GM21526 (cell line): ENCODE data around the gene STC2.

Experiments used
- ATAC-seq: cut with Tn5 transposase; IDR thresholded peaks from one replicate; pipeline ENCODE4 v1.9.1; 2021; ENCODE audit warnings: moderate library complexity; ENCODE audit not compliant: unreplicated experiment, low FRiP score

STC2 gene

DNA sequence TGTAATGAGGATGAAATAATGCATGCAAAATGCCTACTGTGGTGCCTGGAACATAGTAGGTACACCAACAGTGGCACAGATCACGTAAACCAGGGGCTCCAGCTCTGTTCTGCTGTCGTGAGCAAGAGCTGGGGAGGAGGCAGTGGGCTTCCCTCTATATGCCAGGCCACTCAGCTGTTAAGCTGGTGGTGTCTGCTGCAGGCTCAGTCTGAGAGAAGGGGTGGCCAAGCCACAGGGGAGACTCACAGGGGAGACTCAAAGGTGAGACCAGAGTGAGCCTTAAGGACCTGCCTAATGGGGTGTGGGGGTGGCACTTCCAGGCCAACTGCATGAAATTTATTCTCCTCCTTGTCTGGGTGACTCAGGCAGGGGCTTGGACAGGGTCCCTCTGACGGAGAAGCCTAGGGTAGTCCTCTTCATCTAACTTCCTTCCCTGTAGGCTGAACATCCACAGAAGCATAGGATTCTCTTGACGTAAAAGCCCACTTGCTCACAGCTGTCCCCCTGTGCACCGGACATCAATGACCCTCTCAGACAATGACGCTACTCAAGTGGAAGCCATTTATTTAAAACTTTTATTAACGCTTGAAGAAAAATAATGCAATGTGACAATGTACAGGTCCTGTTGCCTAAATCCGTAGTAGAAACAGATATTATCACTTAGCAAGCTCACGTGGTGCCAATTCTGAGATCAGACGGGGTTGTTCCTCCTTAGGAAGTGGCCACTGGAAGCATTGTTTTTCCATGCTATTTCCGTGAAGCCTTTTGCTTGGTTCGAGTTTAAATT, 13.9 kb downstream of the STC2 start:
- no peak for ATAC-seq

DNA sequence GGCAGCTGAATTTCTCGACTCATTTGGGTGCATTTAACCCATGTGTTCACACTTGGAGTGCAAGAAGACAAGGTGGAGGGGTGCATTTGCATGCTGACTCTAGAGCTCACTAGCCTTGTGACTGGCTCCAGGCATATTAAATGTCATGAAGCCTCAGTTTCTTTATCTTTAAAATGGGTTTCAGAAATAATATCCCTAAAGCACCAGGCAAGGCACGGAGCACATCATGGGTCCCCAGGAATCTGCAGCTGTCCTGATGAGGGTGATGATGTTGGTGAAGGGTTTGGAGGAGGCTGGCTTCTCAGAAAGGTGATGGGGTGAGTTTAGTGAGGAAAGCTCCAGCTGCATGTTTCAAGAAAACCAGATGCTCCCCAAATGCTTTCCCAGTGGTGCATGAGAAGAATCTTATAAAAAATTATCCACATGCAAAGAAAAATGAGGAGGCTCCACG, 14.8 kb downstream of the STC2 start:
- no peak for ATAC-seq

DNA sequence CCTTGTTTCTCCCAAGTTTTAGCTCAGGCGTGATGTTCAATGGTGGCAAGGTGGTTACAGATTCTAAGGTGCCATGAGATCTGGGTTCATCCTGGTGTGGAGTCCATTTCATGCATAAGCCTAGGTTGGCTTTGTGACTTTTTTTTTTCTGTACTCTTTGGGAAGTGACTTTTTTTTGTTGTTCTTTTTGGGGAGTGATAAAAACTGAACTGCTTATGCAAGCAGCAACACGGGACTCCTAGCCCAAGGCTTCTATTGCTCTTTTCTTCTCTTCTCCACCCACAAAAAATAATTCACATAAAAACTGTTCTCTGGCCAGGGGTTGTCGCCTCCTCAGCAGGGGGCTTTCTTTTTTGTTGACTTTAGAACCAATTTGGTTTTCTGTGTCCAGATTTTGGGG, 15.4 kb downstream of the STC2 start:
- no peak for ATAC-seq

DNA sequence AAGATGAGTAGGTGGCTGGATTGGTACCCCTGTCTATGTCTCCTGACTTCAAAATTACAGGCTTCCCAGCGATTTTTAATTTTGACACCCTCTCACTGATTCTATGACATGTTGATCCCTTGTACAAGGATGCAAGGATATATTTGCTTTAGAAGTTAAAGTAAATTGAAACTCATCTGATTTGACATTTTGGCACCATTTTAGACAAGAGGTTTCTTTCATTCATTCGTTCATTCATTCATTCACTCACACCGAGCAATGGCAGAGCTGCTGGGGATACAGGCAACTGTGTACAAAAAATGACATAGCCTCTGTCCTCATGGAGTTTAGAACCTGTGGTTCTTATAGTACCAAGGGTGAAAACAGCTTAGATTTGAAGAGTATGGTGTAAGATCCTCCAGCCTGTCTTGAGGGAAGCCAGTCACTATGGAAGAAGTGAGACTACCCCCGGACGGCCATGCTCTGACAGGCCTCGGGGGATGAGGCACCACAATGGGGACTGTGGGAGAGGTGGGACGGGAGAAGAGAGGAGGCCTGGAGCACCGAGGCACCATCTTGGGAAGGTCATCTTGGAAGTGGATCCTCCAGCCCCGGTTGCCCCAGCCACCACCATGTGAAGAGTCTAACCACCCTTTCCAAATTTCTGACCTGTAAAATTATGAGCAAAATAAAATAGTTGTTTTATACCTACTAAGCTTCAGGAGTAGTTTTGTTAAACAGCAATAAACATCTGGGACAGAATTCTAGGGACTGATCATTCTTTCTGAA, 16.2 kb downstream of the STC2 start:
- ATAC-seq = no peak

DNA sequence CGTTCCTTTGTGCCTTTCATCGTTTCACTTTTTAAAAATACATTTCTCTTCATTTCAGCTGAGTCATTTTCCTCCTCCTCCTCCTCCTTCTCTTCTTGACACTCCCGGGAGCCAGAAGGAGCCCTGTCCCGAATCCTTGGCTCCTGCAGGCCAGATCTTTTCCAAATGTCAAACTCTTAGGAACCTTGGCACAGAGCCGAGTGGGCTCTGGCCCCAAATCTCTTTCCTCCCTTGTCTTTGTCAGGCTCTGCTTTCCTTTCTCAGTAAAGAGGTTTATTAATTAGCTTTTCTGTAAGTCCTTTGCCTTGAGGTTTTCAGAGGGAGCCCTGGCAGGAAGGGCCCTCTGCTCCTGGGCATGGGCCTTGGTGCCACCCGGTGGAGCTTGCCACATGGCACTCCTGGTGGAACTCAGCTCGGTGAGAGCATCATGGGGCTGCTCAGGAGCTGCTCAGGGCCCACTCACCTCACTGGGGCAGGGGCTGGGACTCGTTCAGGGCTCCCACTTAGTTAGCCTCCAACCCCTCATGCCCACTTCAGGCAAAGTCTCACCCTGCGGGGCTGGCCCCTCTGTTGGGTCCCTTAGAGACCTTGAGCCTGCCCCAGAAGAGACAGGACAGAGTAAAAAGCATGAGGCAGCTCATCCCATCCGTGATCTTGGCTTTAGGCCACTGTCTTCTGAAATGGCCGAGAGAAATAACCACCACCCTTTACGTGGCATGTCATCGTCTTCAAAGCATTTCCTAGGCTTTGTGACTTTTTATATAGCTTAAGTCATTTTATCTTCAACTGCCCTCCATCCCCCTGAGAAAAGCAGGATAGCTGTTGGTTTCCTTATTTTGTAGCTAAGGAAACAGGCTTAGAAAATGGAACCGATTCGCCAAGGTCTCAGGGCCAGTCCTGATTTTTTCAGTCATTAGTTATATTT, 17.1 kb downstream of the STC2 start:
- no peak for ATAC-seq

DNA sequence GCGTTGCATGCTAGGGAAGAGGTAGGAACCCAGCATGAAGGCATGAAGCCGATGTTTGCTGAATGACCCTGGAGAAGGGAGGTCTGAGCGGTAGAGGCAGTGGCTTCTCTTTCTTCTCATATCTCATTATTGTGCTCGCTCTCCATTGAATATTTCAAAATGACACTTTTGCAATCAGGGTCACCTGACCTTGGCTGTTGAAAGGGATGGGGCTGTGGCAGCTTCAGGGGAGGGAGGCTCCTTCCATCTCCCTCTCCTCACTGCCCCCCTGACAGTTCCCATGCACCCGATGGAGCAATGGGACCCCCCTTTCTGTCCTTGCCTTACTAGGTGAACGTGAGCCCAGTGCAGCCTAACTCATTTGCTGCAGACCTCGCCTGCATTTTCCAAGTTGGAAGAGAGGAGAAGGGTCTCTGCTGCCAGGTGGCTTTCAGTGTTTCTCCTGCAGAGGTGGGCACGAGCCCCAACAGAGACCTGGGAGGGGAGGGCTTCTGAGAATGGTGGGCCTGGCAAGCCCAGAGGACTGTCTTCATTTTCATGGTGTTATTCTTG, 17.9 kb downstream of the STC2 start:
- no peak for ATAC-seq

DNA sequence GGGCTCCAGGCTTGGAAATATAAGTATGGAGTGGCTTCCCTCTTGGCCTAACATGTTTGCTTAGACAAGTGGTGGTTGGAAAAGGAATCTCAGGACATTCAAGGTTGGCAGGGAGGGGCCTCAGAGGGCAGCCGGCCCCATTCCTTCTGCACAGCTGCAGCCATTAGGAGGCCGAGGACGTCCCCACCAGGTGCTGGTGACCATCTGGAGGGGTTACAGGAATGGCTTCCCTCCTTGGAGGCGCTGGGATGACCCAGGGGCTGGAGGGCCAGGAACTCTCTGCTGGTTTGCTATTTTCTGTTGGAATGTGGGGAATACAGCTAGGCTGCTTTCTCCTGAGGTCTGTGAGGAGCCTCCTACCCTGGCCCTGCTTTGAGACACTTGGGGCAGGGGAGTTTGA, 18.5 kb downstream of the STC2 start:
- ATAC-seq = no peak

DNA sequence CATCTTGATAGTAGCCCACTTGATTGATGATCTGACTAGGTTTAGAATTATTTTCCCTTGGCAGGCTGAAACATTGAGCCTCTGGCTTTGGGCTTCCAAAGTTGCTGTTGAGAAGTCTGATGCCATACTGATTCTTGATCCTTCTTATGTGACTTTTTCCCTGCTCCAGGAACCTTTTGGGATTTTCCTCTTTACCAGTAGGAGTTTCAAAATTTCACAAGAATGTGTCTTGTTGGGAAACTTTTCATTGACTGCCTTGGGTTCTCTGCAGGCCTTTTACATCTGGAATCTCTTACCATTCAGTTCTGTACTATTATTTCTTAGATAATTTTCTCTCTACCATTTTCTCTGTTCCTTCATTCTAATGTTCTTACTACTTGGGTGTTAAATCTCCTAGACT, 20.0 kb downstream of the STC2 start:
- no peak for ATAC-seq

DNA sequence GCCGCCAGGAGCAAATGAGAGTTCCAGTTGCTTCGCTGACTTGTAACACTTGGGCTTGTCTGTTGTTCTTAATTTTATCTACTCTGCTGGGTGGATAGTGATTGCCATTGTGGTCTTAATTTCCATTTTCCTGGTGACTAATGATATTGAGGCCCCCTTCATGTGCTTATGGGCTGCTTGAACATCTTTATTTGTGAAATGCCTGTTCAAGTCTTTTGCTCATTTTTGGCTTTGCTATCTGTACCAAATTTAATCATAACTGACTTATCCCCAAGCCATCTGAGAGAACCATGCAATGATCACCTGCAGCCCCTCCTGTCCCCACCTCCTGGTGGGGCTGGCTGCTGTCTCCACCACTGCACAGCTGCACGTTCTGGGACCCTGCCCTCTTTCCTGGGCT, 20.5 kb downstream of the STC2 start:
- no peak for ATAC-seq

DNA sequence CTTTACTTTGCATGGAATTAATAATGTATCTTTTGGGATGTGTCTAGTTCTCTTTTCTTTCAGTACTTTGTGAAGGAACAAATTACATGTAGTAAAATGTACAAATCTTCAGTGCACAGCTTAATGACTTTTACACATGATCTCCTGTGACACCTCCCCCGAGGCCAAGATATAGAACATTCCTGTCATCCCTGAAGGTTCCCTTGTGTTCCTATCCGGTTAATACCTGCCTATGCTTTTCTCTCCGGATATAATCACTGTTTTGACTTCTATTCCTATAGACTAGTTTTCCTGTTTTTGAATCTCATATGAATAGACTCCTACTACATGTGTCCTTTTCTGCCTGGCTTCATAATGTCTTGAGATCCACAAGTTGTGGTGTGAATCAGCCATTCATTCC, 21.5 kb downstream of the STC2 start:
- ATAC-seq = no peak

DNA sequence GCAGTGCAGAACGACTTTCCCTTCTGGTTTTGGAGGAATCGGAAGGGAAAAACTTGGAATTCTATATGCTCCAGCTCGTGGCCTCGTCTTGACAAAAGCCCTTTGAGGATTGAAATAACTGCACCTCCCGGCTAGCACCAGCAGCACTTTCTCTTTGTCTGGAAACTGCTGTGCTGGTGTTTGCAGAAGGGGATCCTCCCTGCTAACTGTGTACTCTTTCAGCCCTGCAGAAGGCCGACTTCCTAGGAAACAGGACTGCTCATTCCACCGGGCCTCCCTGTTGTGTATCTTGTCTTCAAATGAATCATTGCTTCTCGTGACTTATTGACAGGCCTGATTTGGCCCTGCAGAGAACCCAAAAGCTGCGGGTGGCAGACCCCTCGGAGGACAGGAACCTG, 23.6 kb downstream of the STC2 start:
- no peak for ATAC-seq

DNA sequence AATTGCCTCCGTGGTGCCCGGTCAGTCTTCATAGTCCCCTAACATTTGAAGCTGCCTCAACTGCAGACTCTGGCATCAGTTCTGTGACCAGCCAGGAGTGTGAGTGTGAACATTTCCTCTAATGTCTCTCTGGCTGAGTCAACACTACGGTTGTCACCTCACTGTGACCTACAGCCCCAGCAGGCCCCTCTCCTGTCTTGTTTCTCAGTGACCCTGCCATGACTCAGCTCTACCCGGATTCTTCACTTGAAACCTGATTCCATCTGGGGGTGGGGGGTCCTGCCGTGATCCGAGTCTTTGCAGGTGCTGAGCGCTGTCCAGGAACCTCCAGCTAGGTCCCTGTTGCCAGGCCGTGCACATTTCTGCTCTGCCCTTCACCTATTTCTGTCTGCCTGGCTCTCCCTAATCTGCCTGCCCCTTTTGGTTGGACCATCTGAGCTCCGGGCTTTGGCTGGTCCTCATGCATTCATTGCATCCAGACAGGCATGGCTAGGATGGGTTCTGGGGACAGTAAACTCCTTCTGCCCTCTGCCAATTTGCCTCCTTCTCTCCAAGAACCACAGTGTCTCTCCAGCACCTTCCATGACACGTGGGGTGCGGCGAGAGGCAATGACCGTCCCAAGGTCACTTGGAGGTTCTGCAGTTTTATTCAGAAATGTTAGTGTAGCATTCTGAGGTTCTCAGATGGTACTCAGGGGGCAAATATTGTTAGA, 24.2 kb downstream of the STC2 start:
- no peak for ATAC-seq

DNA sequence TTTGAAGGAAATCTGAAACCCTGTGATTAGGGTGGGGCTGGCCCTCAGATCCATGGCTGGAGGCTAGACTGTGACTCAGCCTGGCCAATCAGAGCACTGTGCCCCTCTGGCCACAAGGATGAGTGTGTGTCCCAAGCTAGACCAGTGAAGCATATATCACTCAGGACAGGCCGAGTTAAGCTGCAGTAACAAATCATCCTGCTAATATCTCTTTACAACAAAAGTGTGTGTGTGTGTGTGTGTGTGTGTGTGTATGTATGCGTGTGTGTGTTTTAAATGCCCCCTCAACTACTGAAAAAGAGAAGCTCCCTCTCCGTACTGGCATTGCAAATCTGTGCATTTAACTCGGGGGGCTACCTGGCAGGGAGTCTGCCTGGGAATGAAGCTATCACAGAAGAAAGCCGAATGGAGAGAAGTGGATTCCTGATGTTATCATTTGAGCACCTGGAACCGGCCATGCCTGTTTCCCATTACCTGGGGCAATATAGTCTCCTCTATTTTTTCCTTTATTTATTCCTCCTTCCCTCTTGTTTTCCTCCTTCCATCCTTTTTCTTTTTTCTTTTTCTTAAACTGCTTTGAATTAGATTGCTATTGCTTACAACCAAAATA, 25.6 kb downstream of the STC2 start:
- ATAC-seq = no peak

DNA sequence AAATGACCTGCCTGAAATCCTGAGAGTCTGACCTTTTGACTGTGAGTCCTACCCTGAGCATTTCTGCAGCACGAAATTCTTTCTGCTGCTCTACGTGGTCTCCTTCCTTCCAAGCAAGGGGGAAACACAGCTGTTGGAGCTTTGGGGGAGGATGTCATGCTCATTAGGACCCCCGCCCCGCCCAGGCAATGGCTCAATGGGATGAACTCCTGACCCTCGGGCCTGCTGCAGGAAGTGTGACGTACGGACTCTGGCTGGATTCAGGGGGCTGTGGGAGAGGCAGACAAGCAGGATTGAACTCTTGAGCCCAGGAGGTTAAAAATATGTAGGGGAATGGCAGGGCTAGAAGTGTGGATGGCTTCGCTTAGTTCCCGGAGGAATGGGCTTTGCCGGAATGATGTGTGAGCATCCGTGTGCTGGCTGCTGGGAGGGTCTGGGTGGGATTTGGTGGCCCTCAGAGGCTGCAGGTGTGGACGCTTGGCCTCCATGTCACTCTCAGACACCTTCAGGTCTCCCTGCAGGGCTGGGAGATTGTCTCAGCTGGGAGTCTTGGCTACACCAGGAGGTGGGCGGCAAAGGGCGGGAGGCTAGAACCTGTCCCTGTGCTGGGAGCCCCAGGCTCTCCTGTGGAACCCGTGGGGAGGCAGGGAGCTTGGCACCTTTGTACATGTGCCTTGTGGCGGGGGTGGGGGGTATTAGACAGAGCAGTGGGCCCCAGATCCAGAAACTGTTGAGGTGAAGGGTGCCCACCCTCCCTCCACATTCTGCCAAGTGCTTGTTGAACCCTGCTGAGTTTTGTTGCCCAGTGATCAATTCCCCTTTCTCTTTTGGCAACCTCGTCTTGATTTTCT, 26.3 kb downstream of the STC2 start:
- no peak for ATAC-seq

DNA sequence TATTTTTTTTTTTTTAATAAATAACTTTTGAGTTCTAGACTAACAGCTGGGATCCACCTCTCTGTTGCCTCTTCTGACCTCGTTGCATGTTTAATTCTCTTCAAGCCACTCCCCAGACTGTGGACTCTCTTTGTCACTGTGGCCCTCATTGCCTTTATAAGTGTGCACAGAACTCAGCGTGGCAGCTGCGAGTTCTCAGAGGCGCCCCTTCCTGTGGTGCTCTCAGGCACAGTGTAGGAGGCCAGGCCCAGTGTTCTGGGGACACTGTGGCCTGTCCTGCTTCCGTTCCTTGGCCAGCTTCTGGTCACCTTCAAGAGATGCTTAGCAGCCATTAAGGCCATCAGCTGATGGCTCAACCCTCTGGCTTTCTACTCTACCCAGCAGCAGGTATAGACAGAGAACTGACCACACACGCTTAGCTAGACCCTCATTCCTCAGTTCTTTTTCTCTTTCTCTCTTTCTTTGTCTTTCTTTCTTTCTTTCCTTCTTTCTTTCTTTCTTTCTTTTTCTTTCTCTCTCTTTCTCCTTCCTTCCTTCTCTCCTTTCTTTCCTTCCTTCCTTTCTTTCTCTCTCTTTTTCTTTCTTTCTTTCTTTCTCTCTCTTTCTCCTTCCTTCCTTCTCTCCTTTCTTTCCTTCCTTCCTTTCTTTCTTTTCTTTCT, 27.7 kb downstream of the STC2 start:
- no peak for ATAC-seq

DNA sequence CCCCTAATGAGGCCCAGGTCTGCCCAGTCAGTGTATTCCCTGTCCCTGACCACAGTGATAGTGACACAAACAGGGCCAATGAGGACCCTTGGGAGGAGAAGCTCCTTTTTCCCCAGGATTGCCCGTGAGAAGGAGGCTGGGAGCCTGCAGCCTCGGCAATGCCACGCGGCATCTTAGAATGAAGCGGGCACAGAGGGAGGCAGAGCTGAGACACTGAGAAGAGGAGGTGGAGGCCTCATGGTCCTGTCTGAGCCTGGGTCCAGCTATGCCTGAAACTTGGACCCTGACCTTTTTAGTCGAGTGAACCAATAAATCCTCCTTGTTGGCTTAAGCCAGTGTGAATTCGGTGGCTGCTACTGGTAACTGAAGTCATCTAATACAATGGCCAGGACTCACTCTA, 28.4 kb downstream of the STC2 start:
- no peak for ATAC-seq

DNA sequence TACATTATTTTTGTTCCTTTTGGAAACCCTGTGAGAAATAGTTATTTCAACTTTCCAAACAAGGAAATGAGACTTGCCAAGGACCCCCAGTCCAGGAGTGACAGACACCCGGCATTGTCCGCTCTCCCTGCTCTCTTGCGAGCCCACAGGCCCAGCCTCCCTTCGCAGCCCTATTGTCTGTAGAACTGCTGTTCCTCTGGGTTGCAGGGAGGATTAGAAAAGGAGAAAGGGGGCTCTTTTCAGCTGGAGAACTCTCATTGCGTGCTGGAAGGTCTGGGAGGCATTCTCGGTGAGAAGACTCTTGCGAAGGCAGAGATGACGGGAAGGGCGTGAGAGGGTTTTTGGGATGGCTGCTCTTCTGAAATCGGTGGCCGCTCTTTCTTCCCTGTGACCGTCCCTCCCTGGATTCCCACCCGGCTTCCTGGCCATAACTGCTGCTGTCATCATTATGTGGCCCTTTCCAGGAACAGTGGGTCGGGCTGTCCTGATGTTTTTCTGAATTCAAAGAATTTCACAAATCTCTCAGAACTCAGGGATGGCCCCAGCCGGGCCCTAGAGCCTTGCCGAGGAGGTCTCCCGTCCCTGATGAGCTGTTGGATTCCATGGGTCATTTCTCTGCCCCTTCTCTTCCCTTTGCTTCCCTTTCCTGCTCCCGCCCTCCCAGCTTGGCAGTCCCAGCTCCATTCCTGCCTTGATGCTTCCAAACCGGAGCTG, 29.8 kb downstream of the STC2 start:
- no peak for ATAC-seq

DNA sequence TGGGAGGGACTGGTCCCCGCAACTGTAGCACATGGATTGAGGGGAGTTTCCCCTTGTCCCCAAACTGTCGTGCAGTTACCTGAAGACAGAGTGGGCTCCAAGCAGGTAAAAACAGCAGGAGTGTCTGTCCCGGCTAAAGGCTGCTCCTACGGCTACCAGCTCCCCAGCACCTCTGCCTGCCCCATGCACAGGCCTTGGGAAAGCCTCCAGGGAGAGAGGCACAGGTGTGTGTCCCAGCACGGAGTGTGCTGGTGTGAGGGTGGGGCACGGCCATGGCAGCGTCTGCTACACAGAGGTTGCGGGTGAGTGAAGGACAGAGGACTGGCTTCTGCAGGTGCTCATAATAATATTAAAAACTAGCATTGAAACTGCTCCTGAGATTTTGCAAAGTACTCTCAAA, 30.4 kb downstream of the STC2 start:
- ATAC-seq = no peak
